HK-2 (cell line): Measurements from ENCODE around the gene ASCL5.

Experiments used
- DNase-seq: peaks from one replicate; pipeline ENCODE4 v3.0.0-alpha.2; 2018; ENCODE audit not compliant: unreplicated experiment

ASCL5 gene

DNA sequence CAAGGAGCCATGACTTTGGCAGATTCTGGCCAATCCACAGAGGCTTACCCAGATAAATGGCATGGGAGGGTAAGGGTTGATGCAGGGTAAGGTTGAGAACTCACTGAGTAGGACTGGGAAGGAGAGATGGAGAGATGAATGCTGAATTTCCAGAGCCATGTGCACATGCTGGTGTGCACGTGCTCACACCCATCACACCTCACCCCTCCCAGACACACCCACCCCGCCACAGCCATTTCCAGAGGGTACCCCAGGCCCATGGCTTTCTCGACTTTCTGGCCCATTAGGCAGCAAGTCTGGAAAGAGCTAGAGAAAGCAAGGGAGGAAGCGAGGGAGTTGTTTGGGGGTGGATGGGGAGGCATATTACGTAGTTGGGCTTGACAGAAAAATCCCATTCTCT is 16.4 kb downstream of the ASCL5 start:
- no peak for DNase-seq

- DNase-seq = no peak
Measured at GRCh38 chr1:201110138-201110537, 16.8 kb downstream of the ASCL5 start.

GRCh38 chr1:201109651-201110050 is 17.3 kb downstream of the ASCL5 start:
- no peak for DNase-seq

DNA sequence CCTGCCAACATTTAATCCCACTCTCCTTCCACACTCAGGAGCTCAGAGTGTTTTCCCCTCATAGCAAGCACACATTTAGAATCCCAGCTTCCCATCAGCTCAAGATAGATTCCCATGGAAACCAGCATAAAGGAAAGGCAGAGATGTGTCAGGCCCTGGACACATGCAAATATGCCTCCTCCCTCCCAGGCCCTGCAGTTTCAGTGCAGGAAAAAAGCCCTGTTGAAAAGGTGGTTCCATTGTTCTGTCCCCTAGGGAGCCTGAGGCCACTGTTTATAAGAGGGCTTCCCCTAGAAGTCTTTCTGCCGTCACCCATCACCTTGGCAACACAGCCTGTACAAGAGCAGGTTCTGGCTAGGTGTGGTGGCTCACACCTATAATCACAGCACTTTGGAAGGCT is 18.4 kb downstream of the ASCL5 start:
- DNase-seq = no peak

DNA sequence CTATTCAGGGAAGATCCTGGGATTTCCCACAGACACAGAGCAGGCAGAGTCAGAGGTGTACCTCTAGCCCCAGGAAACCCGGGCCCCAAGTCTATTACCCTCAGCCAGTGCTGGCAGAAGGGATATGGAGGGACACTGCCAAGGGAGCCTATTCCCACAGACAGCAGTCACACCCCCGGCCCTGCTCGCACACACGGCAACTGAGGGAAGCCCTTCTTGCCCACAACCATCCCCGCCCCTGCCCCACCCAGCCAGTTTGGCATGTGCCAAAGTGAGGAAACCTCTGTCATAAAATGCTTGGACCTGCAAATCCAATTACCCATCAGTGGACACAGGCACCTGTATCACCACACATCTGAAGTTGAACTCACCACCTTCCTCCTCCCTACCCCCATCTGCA is 21.3 kb downstream of the ASCL5 start:
- DNase-seq = no peak

GRCh38 chr1:201104141-201104540 is 22.8 kb downstream of the ASCL5 start:
- DNase-seq = no peak

GRCh38 chr1:201103666-201104065 is 23.3 kb downstream of the ASCL5 start:
- DNase-seq = no peak

DNA sequence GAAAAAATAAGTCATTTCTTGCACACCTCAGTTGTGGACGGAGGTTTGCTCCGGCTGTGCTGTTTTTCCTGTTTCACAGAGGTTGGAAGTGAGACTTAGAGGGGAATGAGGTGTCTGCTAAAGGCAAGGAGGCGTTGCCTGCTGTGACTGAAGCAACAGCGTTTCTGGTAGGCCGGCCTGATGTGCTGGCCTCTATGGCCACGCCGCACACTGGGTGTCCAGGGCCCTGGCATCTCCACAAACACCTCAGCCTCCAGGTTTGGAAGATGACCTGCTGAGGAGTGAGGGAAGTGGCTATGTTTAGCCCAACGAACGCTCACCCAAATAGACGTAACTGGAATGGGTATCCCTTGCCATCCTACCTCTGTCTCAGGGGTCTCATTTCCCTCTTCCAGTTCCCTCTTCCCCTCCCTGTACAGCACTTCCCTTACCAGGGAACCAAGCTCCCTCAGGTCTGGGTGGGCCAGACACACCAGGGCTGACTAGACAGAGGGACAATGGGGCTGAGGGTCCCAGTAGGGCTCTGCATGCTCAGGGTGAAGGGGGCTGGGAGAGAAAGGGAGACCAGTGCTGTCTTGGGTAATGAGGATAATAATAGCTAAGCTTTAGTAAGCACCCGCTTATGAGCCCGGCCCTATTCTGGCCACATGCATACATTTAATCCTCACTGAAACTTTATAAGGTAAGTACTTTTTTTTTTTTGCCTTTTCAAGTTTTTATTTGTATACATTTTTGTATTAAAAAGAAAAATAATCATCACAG is 26.6 kb downstream of the ASCL5 start:
- DNase-seq = no peak

DNA sequence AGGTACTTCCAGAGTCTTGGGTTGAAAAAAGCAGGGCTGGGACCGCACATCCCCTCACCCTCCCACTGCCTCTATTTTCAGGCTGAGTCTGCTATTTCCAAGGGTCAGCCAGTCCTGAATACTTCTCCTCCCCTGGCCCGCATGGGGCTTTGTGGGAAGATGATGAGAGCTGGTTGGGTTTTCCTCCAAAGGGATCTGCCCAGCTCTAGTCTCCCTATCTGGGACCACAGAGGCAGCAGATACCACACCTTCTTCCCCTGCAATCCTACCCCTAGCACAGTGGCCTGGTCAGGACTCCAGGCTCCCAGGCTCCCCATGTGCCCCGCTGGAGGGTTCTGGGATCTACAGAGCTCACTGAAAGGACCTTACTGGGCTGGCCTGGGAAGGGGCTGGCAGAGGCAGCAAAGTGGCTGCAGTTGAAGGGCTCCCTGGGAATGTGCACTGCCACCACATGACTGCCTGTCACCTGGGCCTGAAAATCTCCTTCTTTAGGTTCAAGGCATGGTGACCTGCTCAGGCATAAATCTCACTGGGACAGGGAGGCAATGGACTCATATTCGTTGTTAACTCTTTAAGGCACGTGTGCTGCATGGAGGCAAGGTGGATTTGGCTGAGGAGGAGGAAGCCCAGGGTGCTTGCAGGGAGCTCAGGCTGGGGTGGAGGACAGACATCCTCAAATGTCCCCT is 27.8 kb downstream of the ASCL5 start:
- DNase-seq = no peak

- DNase-seq = no peak
Measured at GRCh38 chr1:201096977-201097856, 29.8 kb downstream of the ASCL5 start.

- DNase-seq = no peak
Measured at GRCh38 chr1:201096041-201096461, 30.9 kb downstream of the ASCL5 start.

DNA sequence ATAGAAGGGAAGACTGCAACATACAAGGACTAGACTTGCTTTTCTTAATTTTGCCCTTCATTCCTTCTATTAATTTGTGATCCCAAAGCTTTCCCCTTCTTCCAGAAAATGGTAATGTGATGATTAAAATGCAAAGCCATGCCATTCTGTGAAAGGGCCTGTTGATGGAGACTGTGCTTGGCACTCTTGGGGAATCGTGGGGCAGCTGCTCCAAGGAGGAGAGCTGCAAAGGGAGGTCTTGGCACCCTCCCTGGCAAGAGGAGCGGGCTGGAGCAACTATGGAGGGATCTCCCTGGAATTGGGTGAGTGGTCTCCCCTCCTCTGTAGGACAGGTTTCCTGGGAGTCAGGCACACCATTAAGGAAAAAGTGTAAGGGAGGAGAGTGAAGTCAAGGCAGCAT is 31.4 kb downstream of the ASCL5 start:
- no peak for DNase-seq

GRCh38 chr1:201094832-201095231 is 32.2 kb downstream of the ASCL5 start:
- DNase-seq = no peak

DNA sequence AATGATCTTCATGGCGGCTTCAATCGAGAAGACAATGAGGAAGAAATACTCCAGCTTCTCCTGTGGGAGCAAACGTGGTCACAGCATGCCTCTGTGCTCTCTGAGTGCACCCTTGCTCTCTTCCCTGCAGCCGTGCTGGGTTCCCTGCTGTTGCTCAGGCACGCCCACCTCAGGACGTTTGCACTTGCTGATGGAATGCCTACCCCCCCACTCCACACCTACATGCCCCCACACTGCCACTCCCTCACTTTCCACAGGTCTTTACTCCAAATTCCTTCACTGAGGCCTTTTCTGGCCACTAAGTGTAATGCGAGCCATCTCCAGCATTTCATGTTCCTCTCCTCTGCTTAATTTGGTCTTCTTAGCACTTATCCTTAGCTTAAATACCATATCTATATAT is 33.0 kb downstream of the ASCL5 start:
- no peak for DNase-seq

DNA sequence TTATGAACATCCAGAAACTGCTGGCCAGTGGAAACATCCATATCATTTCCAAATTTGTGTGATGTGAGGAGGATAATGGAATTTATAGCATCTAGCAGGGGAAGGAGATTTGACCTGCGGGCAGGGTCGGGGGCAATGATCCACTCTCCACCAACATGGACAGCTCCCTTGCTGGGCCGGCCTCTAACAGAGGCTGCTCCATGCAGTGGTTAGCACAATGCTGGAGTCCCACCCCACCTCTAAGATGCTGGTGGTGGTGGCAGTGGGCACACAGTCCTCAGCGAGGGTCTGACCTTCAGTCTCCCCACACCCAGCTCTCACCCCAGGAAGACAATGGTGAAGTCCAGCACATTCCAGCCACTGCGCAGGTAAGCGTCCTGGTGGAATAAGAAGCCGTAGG is 33.4 kb downstream of the ASCL5 start:
- DNase-seq = no peak

DNA sequence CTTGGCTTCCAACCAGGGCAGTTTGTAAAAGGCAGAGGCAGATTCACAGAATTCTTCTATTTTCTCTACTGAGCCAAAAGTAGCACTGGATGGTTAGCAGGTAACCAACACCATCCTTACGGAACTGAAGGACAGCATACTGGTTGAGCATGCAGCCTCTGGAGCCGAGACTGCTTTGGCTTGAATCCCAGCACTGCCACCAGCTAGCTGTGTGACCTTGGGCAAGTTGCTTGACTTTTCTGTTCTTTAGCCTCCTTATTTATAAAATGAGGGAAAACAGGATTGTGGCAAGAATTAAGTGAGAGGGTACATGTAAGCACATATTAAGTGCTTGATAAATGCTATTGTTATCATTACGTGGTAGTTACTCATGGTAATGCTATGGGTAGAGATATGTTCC is 34.2 kb downstream of the ASCL5 start:
- no peak for DNase-seq

GRCh38 chr1:201091256-201091655 is 35.7 kb downstream of the ASCL5 start:
- no peak for DNase-seq

GRCh38 chr1:201090541-201090940 is 36.4 kb downstream of the ASCL5 start:
- DNase-seq = no peak

- DNase-seq = no peak
Measured at GRCh38 chr1:201089596-201089995, 37.4 kb downstream of the ASCL5 start.

- peak; percentile 37 for DNase-seq
Measured at GRCh38 chr1:201088901-201089525, 38.0 kb downstream of the ASCL5 start.

DNA sequence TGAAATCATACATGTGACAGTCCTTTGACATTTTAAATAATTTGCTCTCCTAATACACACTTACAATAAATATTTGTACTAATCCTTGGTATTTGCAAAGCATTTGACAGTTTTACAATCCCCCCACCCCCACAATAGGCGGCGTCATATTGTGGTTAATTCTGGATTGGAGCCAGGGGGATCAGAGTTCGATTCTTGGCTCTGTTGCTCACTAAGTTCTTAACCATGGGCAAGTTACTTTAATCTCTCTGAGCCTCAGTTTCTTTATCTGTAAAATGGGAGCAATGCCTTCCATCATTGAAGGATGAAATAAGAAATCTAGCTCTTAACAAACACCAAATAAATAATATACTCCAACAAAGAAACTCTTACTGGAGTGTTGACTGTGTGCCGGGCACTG is 38.6 kb downstream of the ASCL5 start:
- DNase-seq = no peak
